ENCODE measurements around the gene STK38L.

The STK38L gene

GRCh38 chr12:27359578-27360340 is 115.7 kb downstream of the STK38L start:
- DNase-seq = no peak

GRCh38 chr12:27361372-27361771 is 117.3 kb downstream of the STK38L start:
- H3K4me1 ChIP-seq (ENCODE audit: insufficient read depth, low read length) = no peaks in the 10 kb centered on the region
- H4K20me1 ChIP-seq (ENCODE audit: insufficient read depth, low read length) = no peaks in the 10 kb centered on the region
- no peaks in the 10 kb centered on the region for H3K79me2 ChIP-seq (ENCODE audit: insufficient read depth, low read length)
- peaks cover 6% of the 10 kb centered on the region for H3K27me3 ChIP-seq (ENCODE audit: insufficient read depth, low read length, poor library complexity)
- DNase-seq (no peak), ATAC-seq (ENCODE audit: insufficient read depth, low read depth) (no peak)
- H3K9me3 ChIP-seq (ENCODE audit: insufficient read depth, low read length, severe bottlenecking) = no peaks in the 10 kb centered on the region
- H3K27ac ChIP-seq (ENCODE audit: low read length) = no peak overlapping the region
- no peak overlapping the region for H3K4me2 ChIP-seq (ENCODE audit: insufficient read depth, low read length)
- TF ChIP-seq CTCF (IDR thresholded peaks at IDR 0.05; ENCODE audit: borderline replicate concordance, extremely low read depth, low read length, poor library complexity, severe bottlenecking) (no peak), EZH2 (IDR thresholded peaks at IDR 0.05; ENCODE audit: borderline replicate concordance, low read depth, low read length, severe bottlenecking) (no peak)
- no peak overlapping the region for H3K4me3 ChIP-seq (ENCODE audit: low read depth in 1 of 2, low read length in 2 of 2)
- no peaks in the 10 kb centered on the region for H3K36me3 ChIP-seq (ENCODE audit: insufficient read depth, low read length)
- no peak overlapping the region for H2AFZ ChIP-seq (ENCODE audit: low read depth, low read length)
- H3K9ac ChIP-seq (ENCODE audit: low read depth, low read length) = no peak overlapping the region

More at GRCh38 chr12:27359578-27360340, 115.7 kb downstream of the STK38L start:
- Histone ChIP-seq H3K9ac (ENCODE audit: low read depth, low read length) (no peak overlapping the region), H3K4me2 (ENCODE audit: insufficient read depth, low read length) (no peak overlapping the region), H3K36me3 (ENCODE audit: insufficient read depth, low read length) (no peaks in the 10 kb centered on the region), H3K4me1 (ENCODE audit: insufficient read depth, low read length) (no peaks in the 10 kb centered on the region), H3K4me3 (ENCODE audit: low read depth in 1 of 2, low read length in 2 of 2) (no peak overlapping the region), H2AFZ (ENCODE audit: low read depth, low read length) (no peak overlapping the region), H4K20me1 (ENCODE audit: insufficient read depth, low read length) (no peaks in the 10 kb centered on the region), H3K27ac (ENCODE audit: low read length) (no peak overlapping the region), H3K9me3 (ENCODE audit: insufficient read depth, low read length, severe bottlenecking) (no peaks in the 10 kb centered on the region), H3K79me2 (ENCODE audit: insufficient read depth, low read length) (no peaks in the 10 kb centered on the region), H3K27me3 (ENCODE audit: insufficient read depth, low read length, poor library complexity) (peaks cover 6% of the 10 kb centered on the region)
- no peak for ATAC-seq (ENCODE audit: insufficient read depth, low read depth)
- TF ChIP-seq CTCF (IDR thresholded peaks at IDR 0.05; ENCODE audit: borderline replicate concordance, extremely low read depth, low read length, poor library complexity, severe bottlenecking) = no peak
- TF ChIP-seq EZH2 (IDR thresholded peaks at IDR 0.05; ENCODE audit: borderline replicate concordance, low read depth, low read length, severe bottlenecking) = no peak

GRCh38 chr12:27366621-27367020 is 122.5 kb downstream of the STK38L start:
- Histone ChIP-seq H3K9ac (ENCODE audit: low read depth, low read length) (no peak overlapping the region), H3K4me2 (ENCODE audit: insufficient read depth, low read length) (no peak overlapping the region), H3K79me2 (ENCODE audit: insufficient read depth, low read length) (no peaks in the 10 kb centered on the region), H3K27ac (ENCODE audit: low read length) (no peak overlapping the region), H4K20me1 (ENCODE audit: insufficient read depth, low read length) (no peaks in the 10 kb centered on the region), H3K36me3 (ENCODE audit: insufficient read depth, low read length) (no peaks in the 10 kb centered on the region), H3K9me3 (ENCODE audit: insufficient read depth, low read length, severe bottlenecking) (no peaks in the 10 kb centered on the region), H3K4me3 (ENCODE audit: low read depth in 1 of 2, low read length in 2 of 2) (no peak overlapping the region), H3K4me1 (ENCODE audit: insufficient read depth, low read length) (no peaks in the 10 kb centered on the region), H2AFZ (ENCODE audit: low read depth, low read length) (no peak overlapping the region), H3K27me3 (ENCODE audit: insufficient read depth, low read length, poor library complexity) (peaks cover 6% of the 10 kb centered on the region)
- DNase-seq (no peak), ATAC-seq (ENCODE audit: insufficient read depth, low read depth) (no peak)
- no peak for TF ChIP-seq CTCF (IDR thresholded peaks at IDR 0.05; ENCODE audit: borderline replicate concordance, extremely low read depth, low read length, poor library complexity, severe bottlenecking)
- TF ChIP-seq EZH2 (IDR thresholded peaks at IDR 0.05; ENCODE audit: borderline replicate concordance, low read depth, low read length, severe bottlenecking) = no peak
